Kasumi-1 (cell line): ENCODE data around the gene MKI67.

Experiments
- DNase-seq, 2 experiments: peaks; one replicate each; lab custom pipeline; 2025; lab: John Stamatoyannopoulos, UW

Gene MKI67

DNA sequence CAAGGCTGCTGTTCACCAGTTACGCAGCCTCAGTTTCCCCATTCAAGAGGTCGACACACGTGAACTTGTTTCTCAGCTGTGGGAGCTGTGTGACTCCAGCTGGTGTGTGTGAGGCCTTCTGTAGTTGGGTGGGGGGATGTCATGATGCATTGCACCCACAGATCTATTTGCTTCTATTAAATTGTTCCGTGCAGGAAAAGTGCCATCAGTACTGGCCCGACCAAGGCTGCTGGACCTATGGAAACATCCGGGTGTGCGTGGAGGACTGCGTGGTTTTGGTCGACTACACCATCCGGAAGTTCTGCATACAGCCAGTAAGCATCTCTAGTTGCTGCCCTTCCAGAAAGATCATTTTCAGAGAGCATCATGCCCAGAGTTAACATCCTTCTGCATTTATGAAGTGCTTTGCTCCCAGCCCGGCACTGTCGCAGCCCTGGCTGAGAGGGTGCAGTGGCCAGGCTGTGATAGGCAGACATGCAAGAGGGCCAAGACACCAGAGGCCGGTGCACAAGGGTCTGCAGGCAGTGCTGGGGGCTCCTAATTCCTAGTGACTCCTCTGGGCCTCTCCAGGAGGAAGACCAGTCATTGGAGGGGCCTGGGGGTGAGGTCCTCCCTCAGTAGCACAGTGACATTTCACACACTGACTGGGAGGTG lies 60.2 kb downstream of the MKI67 start:
- no peak for DNase-seq

DNA sequence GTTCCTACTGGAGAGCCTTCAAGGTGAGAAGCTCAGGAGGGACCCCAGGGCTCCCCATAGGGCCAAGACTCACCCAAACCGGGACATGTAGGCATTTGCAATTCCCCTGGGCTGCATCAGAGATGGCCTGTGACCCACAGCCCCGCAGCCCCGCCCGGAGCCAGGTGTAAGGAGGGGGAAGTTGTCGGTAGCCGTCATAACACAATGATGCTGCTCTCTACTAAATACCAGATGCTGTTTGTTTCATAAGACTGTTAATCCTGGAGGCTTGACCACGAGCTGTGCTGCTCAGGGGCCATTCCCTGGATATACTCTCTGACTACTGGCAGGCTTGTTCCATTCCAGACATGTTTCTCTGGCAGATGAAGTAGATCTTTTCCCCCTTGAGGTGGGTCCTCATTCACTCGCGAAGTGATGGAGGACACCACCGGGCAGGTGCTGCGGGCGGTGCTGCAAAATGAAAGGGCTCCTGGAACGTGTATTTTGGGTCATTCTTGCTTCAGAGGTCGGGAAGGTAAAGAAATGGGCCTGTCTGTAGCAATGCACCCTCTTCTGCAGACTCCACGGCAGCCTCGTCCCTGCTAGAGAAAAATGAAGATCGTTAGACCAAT lies 61.1 kb downstream of the MKI67 start:
- DNase-seq, result peak in 1 of 2 experiments; percentile 72

DNA sequence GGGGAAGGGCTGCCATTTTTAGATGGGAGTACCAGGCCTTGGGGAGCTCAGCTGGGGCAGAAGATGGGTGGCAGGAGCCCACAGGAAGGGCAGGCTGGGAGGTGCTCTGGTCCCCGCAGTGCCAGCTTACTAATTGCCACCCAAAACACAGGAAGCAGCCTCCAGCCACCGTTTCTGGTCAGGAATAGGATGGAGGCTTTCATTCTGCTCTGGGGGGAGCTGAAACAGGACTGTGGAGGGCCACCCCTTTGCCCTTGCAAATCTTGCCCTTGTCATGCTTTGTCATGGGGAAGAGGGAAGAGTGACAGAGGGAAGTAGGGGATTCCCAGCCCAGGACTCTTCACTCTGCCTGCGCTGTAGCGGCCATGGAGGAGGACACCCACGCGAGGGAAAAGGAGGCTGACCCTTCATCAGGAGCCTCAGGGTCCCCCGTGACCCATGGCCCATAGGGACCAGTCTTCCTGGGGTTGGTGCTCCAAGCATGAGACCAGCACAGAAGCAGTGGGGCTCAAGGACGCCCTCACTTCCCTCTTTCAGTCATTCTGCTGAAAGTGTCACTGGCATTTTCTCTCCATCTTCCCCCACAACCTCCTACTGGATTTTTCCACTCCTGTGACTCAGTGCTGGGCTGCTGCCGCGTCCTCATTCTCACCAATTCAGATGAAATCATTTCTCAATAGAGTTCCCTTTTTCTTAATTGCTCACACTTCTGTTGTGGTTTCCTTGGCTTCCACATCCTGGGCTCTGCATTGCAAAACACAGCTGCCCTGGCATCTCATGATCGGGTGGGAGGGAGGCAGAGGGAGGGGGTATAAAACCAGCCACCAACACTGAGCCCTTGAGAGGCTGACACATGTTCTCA lies 61.9 kb downstream of the MKI67 start:
- DNase-seq, result peak; percentile 100

DNA sequence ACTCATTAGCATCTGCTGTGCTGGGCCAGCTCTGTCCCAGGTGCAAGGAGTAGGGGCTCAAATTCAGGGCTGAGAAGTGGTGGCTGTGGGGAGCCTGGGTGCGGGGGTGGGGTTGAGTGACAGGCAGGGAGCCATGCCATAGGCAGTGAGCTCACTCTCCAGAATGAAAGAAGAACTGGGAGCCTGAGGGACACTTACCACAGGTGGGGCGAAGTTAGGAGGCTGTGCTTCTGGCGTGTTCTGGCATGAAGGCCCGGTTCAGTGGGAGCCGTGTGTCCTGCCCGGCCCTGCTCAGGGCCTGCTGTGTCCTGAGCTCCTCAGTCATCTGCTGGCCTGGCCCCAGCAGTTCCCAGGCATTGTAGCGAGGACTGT lies 62.5 kb downstream of the MKI67 start:
- DNase-seq, result peak in 1 of 2 experiments; percentile 53

DNA sequence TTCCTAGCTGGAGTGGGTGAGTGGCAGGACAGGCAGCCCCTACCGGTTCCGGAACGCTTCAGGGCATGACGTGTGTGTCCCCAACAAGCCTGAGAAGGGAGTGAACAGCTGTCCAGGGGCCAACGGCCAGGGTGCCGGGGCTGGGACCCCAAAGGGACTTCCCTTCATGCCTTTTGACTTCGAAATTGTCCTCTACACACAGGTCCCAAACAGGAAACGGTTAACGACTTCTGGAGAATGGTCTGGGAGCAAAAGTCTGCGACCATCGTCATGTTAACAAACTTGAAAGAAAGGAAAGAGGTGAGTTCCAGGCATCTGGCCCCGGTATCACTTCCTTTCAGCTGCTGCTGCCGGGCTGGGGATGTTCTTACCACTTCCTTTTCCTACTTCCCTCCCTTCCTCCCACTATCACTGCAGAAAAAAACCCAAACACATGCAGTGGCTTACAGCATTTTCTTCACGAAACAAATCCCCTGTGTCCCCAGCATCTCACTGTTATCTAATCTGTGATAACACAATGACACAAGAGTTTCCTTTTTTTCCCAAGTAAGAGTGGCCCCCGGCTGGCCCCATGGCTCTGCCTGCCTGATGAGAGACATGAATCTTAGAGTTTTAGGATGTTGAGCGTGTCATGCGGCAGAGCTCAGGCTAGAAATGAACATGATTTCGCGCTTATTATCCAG lies 63.2 kb downstream of the MKI67 start:
- DNase-seq, result peak; percentile 98 to 99

DNA sequence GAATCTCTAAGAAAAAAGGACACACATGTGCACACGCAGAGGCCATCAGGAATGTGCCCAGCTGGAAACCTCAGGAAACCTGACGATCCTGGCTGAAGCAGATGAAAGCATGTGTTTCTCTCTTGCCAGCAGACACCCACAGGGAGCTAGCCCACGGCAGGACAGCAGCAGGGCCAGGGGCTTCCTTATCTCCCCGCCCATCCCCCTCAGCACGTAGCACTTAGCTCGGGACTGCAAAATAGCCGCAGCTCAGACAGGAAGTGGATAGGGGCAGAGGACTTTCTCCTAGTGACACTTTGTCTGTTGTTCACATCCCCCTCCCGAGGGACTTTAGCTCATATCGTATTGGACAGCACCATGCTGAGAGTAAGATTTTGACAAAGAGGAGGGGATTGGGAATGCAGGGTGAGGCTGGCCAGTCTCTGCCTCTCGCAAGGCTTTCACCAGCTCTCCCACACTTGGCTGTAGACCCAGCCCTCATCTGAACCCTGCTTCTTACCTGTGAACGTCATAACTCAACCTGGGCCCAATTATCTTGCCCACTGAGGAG lies 63.8 kb downstream of the MKI67 start:
- DNase-seq, result peak; percentile 51 to 74

DNA sequence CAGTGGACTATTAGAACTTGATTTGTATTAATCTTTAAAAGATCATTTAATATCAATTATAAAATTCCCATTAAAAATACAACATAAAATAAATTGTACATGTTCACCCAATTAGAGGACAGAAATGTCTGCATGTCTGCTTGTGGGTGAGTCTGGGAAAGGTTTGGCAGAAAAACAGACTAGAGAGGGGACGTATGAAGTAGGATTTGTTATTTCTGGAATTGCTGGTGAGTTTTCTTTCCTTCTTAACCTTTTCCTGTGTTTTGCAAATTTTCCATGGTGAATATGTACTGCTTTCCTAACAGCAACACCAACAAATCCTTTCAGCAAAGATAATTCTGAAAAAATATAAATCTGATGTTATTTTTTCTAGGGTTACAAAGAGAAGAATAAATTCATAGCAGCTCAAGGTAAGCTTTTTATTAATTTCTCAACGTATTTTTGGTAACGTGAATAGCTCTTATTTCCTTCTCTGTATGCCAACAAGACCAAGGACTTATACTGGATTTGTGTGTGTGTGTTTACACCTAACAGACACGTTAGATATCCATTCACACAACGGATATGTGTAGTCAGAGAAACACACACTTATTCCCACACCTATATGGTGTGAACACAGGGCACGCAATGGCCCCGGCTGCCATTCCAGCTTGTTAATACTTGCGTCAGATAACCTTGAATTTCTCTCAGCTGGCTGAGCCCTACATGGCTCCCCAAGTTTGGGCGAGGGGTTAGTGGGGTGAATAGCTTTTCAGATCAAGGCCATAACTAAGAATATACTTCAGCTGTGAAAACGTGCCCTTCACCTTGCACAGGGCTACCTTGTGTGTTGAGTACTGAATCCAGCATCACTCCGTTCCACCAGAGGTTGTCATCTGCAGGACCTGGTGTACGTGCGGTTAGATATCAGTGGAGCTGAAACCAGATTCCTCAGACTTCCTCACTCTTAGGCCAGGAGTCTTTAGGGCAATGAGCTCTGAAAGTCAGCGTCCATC lies 64.6 kb downstream of the MKI67 start:
- DNase-seq, result no peak

DNA sequence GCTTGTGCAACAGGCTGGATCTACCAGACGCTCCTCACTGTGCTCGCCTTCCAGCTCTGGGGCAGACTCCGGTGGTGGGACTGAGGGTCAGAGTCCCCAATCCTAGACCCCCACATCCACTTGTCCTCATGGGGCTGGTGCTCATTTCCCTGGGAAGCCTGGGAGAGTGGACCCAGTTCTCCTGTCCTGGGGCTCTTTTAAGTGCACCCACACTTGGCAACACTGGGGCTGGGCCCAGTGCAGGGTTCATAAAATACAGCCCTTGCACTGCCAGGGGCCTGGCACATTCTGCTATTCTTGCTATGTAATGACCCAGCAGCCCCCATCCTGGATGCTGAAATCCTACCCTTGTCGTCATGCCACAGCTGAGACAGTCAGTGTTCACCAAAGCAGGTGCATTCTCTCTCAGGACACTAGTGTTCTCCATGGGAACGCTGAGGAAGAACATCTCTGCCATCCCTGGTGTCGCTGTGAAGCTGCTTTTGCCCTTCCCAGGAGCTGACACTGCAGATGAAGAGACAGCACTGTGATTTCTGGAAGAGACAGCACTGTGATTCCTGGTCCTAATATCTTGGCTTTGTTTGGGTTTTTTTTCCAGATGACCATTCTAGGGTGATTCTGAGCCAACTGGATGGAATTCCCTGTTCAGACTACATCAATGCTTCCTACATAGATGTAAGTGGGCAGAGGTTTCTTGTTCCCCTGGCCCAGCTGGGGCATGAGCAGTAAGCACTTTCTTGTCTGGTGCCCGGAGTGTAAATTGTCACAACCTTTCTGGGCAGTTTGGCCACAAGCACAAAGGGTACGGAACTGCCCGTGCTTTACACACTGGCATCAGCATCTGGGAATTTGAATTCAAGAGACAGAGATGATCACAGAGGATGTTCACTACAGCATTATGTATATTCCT lies 65.6 kb downstream of the MKI67 start:
- DNase-seq, result no peak

DNA sequence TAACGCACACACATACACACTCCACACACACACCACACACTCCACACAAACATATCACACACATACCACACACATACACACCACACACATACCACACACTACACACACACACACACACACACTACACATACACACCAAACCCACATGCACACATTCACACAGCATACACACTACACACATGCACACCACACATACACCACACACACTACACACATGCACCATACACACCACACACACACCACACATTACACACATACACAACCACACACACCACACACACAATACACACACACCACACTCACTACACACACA lies 66.3 kb downstream of the MKI67 start:
- no peak for DNase-seq

DNA sequence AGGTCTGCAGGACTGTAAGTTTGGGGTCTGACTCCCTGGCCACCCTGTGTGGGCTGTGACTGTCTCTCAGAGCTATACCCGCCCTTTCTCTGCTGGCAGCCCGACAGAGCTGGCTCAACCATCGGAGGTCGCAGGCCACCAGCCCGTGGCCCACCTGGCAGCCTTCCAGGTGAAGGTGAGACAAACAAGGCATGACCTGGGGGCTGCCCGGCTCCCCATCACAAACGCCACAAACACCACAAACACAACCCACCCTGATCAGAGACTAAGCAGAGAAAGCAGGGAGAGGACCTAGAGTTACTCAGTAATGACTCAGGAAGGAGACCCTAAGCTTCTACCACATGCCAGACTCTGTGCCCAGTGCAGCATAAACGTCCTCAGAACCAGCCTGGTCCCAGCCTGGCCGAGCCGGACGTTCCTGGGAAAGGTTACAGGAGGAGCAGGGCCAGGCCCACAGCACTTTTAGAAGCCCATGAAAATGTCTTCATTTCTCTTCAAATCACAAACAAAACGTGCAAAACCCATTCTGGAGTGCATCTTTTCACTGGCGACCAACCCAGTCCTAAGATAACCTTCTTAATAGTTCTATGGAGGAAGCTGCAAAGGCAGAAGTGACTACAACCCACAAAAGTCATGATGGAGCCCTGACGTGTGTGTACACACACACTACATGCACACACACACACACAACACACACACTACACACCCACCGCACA lies 66.8 kb downstream of the MKI67 start:
- DNase-seq, result no peak

DNA sequence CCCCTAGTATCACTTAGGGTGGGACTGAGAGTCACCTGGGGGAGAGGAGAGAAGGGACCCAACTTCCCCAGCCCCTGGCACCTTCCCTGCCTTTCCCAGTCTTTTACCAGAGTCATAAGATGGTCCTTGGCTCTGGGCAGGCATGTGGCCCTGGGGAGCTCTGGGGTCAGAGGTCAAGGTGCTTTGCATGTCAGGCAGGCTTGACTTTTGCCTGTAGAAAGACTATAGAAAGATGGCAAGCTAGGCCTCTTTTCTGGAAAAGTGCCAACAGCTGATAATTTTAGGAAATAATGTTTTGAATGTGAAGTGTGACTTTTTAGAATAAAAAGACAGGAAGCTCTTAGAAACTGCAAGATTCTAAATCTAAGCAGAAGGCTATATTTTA lies 67.5 kb downstream of the MKI67 start:
- no peak for DNase-seq

DNA sequence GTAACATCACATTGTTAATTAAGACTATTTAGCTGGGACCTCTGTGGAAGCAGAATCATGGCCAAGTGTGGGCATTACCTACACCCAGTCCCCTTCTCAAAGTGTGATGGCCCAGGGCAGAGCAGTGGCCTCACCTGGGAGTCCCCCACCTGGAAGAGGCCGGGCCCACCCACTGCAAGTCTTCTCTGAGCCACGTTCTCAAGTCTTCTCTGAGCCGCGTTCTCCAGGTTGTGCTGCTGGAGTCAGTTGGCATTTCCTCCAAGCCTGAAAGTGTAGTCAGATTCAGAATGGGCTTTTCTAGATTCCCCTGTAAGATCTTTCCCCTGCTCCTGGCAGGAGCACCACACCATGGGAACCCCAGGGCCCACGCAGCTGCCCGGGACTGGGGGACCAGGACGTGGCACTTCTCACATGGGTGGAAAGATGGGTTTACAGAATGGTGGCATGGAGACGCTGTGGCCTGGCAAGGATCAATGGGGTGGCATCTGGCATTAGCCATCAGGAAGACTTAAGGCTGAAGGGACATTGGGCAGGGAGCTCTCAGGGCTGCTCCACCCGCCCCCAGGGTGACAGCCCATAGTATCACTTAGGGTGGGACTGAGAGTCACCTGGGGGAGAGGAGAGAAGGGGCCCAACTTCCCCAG lies 68.0 kb downstream of the MKI67 start:
- no peak for DNase-seq

DNA sequence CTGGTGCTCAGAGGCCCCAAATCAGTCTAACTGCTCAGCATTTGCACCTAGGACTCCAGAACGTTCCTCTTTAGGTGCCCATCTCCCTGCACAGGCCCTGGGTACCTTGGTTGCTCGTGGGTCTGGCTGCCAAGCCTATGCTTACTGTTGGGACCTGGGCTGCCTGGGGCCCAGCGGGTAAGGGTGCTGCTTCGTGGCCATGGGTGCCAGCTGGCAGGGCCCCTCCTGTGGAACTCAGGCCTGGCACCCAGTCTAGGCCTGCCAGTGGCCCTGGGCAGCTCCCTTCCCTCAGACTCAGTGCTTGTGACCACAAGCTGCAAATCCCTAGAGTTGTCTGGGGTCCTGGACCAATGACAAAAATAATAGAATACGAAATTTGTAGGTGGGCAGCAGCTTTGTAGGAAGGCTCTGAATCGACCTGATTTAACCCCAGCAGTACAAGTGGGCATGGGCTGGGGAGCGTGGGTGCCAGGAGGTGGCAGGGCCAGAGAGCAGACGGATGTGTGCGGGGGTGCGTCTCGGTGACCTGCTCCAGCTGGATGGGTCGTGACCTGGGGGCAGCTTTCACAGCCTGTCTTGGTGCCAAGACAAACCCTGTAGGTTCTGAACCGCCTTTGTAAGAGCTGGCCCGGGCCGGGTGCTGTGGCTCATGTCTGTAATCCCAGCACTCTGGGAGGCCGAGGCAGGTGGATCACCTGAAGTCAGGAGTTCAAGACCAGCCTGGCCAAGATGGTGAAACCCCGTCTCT lies 69.7 kb downstream of the MKI67 start:
- DNase-seq, result no peak

DNA sequence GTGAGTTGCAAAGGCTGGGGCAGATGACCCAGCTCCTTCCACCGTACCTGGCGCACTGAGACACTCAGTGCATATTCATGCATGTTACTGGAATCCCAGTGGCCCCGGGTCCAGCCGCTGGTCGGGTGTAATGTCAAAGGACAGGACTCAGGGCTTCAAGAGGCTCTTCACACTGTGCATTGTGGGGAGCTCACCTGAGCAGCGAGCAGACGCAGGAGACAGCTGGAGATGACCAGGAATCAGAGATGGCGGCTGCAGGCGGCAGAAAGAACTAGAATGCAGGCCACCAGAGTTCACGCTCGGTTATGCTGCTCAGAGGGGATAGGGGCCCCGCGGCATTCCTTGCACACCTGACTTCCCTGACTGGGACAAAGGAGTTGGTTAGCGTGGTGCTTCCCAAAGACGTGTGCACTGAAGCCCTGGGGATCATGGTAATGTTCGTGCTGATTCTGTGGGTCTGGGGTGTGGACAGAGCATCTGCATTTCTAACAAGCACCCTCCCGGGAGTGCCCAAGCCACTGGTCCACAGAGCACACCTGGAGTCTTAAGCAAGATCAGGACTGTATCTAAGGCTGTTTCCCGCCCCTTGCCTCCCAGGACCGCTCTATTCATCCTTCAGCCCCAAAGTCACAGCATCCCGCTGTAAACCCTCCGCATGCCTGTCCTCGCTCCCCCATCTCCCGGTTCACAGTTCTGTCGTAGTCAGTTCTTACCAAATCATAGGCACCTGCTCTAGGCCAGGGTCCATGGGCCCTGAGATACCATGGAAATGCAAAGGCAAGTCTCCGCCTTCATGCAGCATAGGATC lies 71.0 kb downstream of the MKI67 start:
- no peak for DNase-seq

DNA sequence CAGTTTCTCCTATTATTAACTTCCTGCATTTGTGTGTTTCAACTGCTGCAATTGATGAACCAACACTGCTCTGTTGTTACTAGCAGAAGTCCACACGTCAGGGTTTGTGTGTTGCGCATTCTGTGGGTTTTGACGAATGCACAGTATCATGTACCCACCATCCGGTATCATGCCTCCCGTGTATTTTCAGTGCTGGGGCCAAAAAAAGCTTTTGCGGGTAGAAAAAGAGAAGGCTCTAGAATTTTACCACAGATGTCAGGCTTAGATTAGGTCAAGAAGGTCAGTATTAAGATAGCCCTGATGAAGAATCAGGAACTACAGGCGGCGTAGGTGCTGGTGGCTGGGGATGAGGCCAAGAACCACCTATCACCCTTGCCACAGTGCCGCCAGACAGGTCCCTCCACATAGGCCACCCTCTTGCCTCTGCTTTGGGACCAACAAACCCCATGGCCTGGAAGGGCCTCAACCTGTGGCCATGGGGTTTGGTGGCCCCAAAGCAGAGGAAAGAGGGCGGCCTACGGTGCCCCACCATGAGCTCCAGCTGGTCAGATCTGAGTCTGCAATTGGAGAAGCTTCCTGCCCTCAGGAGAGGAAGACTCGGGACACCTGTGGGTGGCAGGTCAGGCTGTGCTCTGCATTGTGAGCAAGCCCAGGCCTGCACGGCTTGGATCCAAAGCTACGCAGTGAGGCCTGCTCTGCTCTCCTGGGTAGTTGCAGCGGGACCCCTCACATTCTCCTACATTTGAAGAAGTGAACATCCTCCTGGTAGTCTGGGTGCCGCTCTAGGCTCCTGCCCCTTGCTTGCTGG lies 71.9 kb downstream of the MKI67 start:
- DNase-seq, result no peak

DNA sequence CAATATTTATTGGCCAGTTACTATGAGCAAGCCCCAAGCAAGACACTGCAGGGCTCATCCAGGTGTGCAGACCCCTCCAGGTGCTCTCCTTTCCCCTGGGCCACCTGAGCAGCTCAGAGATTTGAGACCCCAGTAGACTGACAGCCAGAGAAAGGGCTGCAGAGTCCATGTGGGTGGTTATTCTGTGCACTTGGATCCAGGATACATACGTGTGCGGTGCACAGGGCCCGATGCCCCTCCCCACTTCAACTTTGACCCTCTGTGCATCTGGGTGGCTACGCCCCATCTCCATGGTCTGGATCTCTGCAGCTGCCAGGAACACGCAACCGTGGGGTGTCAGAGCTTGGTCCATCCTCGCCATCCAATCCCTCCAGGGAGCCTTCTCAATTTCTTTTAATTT lies 72.9 kb downstream of the MKI67 start:
- no peak for DNase-seq

DNA sequence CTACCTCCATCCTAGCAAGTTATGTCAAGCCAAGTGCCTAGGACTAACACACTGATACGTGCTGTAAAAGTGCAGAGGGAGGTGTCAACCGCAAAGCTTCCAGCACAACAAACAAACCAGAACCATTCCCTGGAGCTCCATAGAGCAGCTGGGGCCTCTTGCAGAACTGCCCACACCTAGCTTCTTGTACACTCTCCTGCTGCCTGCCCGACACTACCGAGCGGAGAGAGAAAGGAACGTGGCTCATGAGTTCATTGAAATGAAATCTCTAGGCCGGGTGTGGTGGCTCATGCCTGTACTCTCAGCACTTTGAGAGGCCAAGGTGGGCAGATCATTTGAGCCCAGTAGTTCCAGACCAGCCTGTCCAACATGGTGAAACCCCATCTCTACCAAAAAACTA lies 73.5 kb downstream of the MKI67 start:
- DNase-seq, result no peak
